LNCAP (cell line): ENCODE results near the gene CDON.

ENCODE experiments used
- TF ChIP-seq, protein P1 (sequence below): fragments of 450-650 bp; IDR thresholded peaks from 2 replicates; pipeline ENCODE4 v1.5.1; 2017; ENCODE audit warnings: mild to moderate bottlenecking

CDON gene

GRCh38 chr11:125956391-125957134 lies 106.1 kb downstream of the CDON start:
- TF ChIP-seq, protein P1, sequence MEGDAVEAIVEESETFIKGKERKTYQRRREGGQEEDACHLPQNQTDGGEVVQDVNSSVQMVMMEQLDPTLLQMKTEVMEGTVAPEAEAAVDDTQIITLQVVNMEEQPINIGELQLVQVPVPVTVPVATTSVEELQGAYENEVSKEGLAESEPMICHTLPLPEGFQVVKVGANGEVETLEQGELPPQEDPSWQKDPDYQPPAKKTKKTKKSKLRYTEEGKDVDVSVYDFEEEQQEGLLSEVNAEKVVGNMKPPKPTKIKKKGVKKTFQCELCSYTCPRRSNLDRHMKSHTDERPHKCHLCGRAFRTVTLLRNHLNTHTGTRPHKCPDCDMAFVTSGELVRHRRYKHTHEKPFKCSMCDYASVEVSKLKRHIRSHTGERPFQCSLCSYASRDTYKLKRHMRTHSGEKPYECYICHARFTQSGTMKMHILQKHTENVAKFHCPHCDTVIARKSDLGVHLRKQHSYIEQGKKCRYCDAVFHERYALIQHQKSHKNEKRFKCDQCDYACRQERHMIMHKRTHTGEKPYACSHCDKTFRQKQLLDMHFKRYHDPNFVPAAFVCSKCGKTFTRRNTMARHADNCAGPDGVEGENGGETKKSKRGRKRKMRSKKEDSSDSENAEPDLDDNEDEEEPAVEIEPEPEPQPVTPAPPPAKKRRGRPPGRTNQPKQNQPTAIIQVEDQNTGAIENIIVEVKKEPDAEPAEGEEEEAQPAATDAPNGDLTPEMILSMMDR: no peak

DNA sequence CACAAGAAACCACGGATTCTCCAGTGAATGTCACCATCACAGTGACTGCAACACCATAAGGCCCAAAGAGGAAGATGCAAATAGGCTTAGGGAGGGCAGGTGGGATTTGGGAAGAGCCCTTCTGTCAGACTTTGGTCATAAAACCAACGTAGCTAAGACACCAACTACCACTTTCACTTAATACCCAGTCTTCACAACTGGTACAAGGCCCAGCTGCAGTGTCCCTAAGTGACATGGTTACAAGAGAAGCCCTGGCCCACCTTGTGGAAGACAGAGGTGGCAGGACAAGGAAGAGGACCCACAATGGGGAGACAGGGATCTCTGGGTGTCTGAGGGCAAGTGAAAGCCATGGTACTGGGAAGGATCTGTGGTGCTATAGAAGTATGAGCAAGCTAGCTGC lies 106.8 kb downstream of the CDON start:
- TF ChIP-seq, protein P1: no peak

- TF ChIP-seq, protein P1: no peak
Measured at GRCh38 chr11:125954945-125955640, 107.6 kb downstream of the CDON start.

DNA sequence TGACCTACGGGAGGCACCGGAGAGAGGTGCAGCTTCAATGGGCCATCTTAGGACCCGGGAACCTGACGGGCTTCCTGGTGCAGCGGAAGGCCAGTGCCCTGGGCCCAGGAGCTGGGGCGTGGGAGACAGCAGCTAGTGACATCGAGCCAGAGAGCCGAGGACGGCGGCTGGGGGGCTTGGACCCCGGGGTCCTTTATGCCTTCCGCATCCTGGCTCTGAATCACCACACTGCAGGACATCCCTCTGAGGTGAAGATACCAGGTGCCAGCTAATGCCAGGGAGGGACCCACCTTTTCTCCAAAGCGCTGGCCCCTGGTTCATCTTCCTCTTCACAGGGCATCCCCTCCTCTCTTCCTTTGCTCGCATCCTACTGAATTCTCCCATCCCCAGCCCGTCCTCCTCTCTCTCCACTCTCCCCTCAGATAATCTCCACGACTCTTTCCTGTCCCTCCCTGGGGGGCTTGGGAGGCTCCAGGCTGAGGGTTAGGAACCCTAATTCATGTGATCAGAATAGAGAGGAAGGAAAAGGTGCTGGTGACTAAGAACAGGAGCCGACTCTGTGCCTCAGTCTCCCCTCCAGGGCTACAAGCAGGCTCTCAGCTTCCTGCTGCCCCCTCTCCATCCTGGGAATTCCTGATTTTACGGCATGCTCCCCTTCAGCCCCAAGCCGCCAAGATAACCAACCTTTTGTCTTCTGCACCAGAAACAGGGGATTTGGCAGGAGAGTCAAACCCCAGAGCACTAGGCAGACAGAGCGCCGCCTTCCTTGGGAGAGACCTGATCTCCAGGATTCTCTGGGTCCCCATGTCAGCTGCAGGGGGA lies 108.3 kb downstream of the CDON start:
- TF ChIP-seq, protein P1: no peak

DNA sequence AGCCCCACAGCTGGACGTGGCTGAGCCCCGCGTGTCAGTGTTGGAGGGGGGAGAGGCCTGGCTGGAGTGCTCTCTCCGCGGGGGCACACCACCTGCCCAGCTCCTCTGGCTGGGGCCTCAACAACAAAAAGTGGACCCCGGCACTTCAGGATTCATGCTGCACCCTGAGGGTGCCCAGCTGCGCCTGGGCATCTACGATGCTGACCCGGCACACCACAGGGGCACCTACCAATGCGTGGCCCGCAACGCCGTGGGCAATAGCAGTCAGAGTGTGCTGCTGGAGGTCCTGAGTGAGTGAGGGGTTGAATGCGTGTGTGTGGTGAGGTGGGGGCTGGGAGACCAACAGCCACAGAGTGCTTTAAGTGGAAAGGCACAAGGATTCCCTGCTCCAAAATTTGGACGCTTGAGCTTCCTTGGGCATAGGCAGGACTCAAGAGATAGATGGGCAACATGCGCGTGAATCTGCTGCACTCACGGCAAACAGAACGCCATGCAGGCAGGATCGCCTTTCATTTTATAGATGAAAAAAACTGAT lies 109.2 kb downstream of the CDON start:
- TF ChIP-seq, protein P1: no peak

DNA sequence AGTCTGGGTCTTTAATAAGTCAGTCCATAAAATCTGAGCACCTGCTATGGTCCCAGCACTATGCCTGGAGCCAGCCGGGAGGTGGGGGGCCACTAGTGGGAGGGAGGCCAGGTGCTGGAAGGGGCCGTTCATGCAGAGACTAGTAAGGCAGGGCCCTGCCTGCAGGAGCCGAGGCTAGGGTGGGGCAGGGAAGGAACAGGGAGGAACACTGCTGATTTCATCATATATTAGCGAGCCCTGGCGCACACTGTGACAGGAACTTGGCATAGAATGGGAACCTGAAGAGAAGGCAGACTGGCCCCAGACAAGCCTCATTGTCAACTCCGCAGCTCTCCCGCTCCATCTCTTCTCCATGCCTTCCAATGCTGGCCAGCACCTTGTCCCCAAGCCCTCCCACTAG lies 109.7 kb downstream of the CDON start:
- TF ChIP-seq, protein P1: no peak

DNA sequence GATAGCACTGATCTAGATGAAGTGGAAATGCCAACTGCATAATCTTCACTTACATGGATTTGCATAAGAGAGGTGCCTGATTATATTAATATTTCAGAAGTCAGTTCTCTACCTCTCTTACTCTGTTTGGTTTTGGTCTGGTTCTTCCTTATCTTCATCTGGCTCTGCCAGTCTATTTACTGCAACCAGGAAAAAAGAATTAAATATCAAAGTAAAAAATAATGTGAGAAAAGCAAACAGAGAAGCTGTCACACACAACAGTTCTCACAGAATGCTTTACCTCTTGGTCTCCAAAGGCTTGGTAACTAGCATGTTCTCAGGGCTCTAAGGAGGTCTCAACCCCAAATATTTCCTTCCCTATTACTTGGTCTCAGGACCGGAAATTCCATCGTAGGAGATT lies 110.1 kb downstream of the CDON start:
- TF ChIP-seq, protein P1: no peak
